SK-N-SH treated with all-trans-retinoic acid at 6 μM for 48 hours (cell line): ENCODE results near the gene NSD1.
"Not testable (repeated sequence)": the region's sequence is repeated elsewhere in the genome, so short reads cannot be mapped to it uniquely, and the experiment has no call there.

Experiments used
- ATAC-seq: fragments of 200-7000 bp; cut with Tn5 transposase; 3 replicates; pipeline ENCODE4 v1.9.1; 2020; ENCODE audit warnings: mild to moderate bottlenecking, moderate library complexity
- ARNTL ChIP-seq: fragments of 450-650 bp; formaldehyde crosslinking; IDR thresholded peaks from 2 replicates; pipeline ENCODE4 v1.5.0; 2020; ENCODE audit warnings: low read depth, mild to moderate bottlenecking, moderate library complexity, borderline replicate concordance
- BACH2 ChIP-seq: fragments of 250-450 bp; sonication (Bioruptor Pico); IDR thresholded peaks from 2 replicates; pipeline ENCODE4 v1.9.0; 2021; ENCODE audit warnings: mild to moderate bottlenecking, borderline replicate concordance
- CSDC2 ChIP-seq: fragments of 250-450 bp; sonication (Bioruptor Pico); IDR thresholded peaks from 2 replicates; pipeline ENCODE4 v1.5.0; 2020; ENCODE audit warnings: mild to moderate bottlenecking, moderate library complexity
- ESRRG ChIP-seq: fragments of 250-450 bp; sonication (Bioruptor Pico); IDR thresholded peaks from 2 replicates; pipeline ENCODE4 v1.6.1; 2021; ENCODE audit warnings: mild to moderate bottlenecking
- ISL1 ChIP-seq: fragments of 250-450 bp; sonication (Bioruptor Pico); IDR thresholded peaks from 2 replicates; pipeline ENCODE4 v2.1.2; 2022; ENCODE audit warnings: mild to moderate bottlenecking, moderate library complexity
- OSR1 ChIP-seq: fragments of 250-450 bp; sonication (Bioruptor Pico); IDR thresholded peaks from 2 replicates; pipeline ENCODE4 v1.8.0; 2022; ENCODE audit warnings: moderate library complexity, mild to moderate bottlenecking, inconsistent platforms
- PPARA ChIP-seq: fragments of 250-450 bp; sonication (Bioruptor Pico); IDR thresholded peaks from 2 replicates; pipeline ENCODE4 v1.5.0; 2020; ENCODE audit warnings: mild to moderate bottlenecking, borderline replicate concordance
- RARB ChIP-seq: fragments of 250-450 bp; sonication (Bioruptor Pico); IDR thresholded peaks from 2 replicates; pipeline ENCODE4 v1.8.0; 2021; ENCODE audit warnings: mild to moderate bottlenecking, moderate library complexity
- SNAI2 ChIP-seq: fragments of 250-450 bp; sonication (Bioruptor Pico); IDR thresholded peaks from 2 replicates; pipeline ENCODE4 v1.5.0; 2020; ENCODE audit warnings: mild to moderate bottlenecking, moderate library complexity
- TOX ChIP-seq: fragments of 250-450 bp; sonication (Bioruptor Pico); IDR thresholded peaks from 2 replicates; pipeline ENCODE4 v1.8.0; 2021; ENCODE audit warnings: mild to moderate bottlenecking, moderate library complexity, borderline replicate concordance
- ZC3H10 ChIP-seq: fragments of 250-450 bp; sonication (Bioruptor Pico); IDR thresholded peaks from 2 replicates; pipeline ENCODE4 v1.5.1; 2021; ENCODE audit warnings: mild to moderate bottlenecking, moderate library complexity
- ZFP3 ChIP-seq: fragments of 250-450 bp; sonication (Bioruptor Pico); IDR thresholded peaks from 2 replicates; pipeline ENCODE4 v1.5.0; 2020; ENCODE audit warnings: mild to moderate bottlenecking, moderate library complexity
- ZFP30 ChIP-seq: fragments of 450-650 bp; formaldehyde crosslinking; IDR thresholded peaks from 2 replicates; pipeline ENCODE4 v1.5.0; 2022; ENCODE audit warnings: mild to moderate bottlenecking, moderate library complexity
- ZNF70 ChIP-seq: fragments of 450-650 bp; formaldehyde crosslinking; IDR thresholded peaks from 2 replicates; pipeline ENCODE4 v1.5.0; 2020; ENCODE audit warnings: mild to moderate bottlenecking, moderate library complexity
- ZNF8 ChIP-seq: fragments of 450-650 bp; formaldehyde crosslinking; IDR thresholded peaks from 2 replicates; pipeline ENCODE4 v1.5.0; 2020; ENCODE audit warnings: mild to moderate bottlenecking, moderate library complexity
- TF ChIP-seq, protein P1 (sequence below): fragments of 250-450 bp; sonication (Bioruptor Pico); IDR thresholded peaks from 2 replicates; pipeline ENCODE4 v1.8.0; 2020; ENCODE audit warnings: mild to moderate bottlenecking, moderate library complexity, borderline replicate concordance
- TF ChIP-seq, protein P2 (sequence below): fragments of 250-450 bp; sonication (Bioruptor Pico); IDR thresholded peaks from 2 replicates; pipeline ENCODE4 v1.5.1; 2021; ENCODE audit warnings: mild to moderate bottlenecking, moderate library complexity
- TF ChIP-seq, protein P3 (sequence below): fragments of 250-450 bp; sonication (Bioruptor Pico); IDR thresholded peaks from 2 replicates; pipeline ENCODE4 v1.5.1; 2020; ENCODE audit warnings: low read depth, mild to moderate bottlenecking, moderate library complexity
- TF ChIP-seq, protein P4 (sequence below): fragments of 250-450 bp; sonication (Bioruptor Pico); IDR thresholded peaks from 2 replicates; pipeline ENCODE4 v1.5.0; 2020; ENCODE audit warnings: mild to moderate bottlenecking, moderate library complexity
- TF ChIP-seq, protein P5 (sequence below): fragments of 250-450 bp; sonication (Bioruptor Pico); IDR thresholded peaks from 2 replicates; pipeline ENCODE4 v1.8.0; 2021; ENCODE audit warnings: low read depth, mild to moderate bottlenecking, moderate library complexity, borderline replicate concordance

Gene NSD1

DNA sequence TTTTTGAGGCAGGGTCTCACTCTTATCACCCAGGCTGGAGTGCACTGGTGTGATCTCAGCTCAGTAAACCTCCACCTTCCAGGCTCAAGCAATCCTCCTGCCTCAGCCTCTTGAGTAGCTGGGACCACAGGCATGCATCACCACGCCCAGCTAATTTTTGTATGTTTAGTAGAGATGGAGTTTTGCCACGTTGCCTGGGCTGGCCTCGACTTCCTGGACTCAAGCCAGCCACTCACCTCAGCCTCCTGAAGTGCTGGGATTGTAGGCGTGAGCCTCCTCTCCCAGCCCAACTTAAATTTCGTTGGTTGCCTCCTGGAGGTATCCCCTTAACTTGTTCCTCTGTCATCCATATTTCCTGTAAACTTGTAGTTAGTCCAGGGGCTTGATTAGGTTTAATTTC is 122.7 kb downstream of the NSD1 start:
- TF ChIP-seq ZNF70 (CRISPR knock-in tag) = no peak
- no peak for TF ChIP-seq ARNTL (CRISPR knock-in tag)
- TF ChIP-seq BACH2 = no peak
- no peak for TF ChIP-seq ZC3H10 (CRISPR knock-in tag)
- TF ChIP-seq, protein P1, sequence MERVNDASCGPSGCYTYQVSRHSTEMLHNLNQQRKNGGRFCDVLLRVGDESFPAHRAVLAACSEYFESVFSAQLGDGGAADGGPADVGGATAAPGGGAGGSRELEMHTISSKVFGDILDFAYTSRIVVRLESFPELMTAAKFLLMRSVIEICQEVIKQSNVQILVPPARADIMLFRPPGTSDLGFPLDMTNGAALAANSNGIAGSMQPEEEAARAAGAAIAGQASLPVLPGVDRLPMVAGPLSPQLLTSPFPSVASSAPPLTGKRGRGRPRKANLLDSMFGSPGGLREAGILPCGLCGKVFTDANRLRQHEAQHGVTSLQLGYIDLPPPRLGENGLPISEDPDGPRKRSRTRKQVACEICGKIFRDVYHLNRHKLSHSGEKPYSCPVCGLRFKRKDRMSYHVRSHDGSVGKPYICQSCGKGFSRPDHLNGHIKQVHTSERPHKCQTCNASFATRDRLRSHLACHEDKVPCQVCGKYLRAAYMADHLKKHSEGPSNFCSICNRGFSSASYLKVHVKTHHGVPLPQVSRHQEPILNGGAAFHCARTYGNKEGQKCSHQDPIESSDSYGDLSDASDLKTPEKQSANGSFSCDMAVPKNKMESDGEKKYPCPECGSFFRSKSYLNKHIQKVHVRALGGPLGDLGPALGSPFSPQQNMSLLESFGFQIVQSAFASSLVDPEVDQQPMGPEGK (CRISPR knock-in tag) = no peak
- no peak for TF ChIP-seq ZNF8 (CRISPR knock-in tag)
- no peak for TF ChIP-seq ZFP3 (CRISPR knock-in tag)
- no peak for ATAC-seq

DNA sequence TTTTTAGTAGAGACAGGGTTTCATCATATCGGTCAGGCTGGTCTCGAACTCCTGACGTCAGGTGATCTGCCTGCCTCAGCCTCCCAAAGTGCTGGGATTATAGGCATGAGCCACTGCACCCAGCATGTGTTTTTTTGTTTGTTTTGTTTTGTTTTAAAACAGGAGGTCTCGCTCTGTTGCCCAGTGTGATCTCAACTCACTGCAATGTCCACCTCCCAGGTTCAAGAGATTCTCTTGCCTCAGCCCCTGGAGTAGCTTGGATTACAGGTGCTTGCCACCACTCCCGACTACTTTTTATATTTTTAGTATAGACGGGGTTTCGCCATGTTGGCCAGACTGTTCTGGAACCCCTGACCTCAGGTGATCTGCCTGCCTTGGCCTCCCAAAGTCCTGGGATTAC is 125.1 kb downstream of the NSD1 start:
- ATAC-seq = not testable (repeated sequence)

DNA sequence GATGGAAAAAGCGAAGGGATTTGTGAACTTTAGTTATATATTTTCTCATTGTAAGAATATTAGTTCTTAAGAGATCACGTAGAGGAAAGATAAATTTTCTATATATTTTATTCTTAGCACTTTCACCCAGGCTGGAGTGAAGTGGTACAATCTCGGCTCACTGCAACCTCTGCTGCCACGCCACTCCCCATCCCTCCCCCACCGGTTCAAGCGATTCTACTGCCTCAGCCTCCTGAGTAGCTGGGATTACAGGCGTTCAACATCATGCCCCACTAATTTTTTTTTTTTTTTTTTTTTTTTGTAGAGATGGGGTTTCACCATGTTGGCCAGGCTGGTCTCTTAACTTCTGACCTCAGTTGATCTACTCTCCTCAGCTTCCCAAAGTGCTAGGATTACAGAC is 127.4 kb downstream of the NSD1 start:
- ATAC-seq = no peak
- no peak for TF ChIP-seq ESRRG (CRISPR knock-in tag)
- TF ChIP-seq ISL1 (CRISPR knock-in tag) = no peak
- TF ChIP-seq TOX (CRISPR knock-in tag) = no peak
- no peak for TF ChIP-seq CSDC2 (CRISPR knock-in tag)
- no peak for TF ChIP-seq SNAI2
- TF ChIP-seq, protein P2, sequence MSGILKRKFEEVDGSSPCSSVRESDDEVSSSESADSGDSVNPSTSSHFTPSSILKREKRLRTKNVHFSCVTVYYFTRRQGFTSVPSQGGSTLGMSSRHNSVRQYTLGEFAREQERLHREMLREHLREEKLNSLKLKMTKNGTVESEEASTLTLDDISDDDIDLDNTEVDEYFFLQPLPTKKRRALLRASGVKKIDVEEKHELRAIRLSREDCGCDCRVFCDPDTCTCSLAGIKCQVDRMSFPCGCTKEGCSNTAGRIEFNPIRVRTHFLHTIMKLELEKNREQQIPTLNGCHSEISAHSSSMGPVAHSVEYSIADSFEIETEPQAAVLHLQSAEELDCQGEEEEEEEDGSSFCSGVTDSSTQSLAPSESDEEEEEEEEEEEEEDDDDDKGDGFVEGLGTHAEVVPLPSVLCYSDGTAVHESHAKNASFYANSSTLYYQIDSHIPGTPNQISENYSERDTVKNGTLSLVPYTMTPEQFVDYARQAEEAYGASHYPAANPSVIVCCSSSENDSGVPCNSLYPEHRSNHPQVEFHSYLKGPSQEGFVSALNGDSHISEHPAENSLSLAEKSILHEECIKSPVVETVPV = no peak
- TF ChIP-seq RARB = no peak

DNA sequence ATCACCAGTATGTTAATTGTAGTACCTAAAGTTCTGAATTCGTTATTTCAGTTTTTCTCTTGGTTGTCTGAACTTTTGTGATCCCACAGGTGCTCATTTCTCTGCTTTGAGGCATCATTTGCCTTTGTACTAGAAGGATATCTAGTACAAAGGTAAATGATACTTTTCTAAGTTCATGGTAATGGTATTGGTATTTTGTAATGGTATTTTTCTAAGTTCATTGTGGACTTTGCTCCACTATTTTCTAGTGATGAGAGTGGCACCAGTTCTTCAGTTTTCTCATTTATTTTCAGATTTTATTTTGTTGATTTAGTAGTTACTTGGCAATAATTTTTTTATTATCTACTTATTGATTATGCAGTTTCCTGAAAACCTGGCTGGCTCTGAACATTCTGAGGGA is 127.9 kb downstream of the NSD1 start:
- no peak for ATAC-seq
- TF ChIP-seq ARNTL (CRISPR knock-in tag) (no peak), ZNF70 (CRISPR knock-in tag) (no peak), OSR1 (no peak), ISL1 (CRISPR knock-in tag) (no peak), ZFP3 (CRISPR knock-in tag) (no peak), PPARA (CRISPR knock-in tag) (no peak)
- TF ChIP-seq, protein P3, sequence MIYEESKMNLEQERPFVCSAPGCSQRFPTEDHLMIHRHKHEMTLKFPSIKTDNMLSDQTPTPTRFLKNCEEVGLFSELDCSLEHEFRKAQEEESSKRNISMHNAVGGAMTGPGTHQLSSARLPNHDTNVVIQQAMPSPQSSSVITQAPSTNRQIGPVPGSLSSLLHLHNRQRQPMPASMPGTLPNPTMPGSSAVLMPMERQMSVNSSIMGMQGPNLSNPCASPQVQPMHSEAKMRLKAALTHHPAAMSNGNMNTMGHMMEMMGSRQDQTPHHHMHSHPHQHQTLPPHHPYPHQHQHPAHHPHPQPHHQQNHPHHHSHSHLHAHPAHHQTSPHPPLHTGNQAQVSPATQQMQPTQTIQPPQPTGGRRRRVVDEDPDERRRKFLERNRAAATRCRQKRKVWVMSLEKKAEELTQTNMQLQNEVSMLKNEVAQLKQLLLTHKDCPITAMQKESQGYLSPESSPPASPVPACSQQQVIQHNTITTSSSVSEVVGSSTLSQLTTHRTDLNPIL (CRISPR knock-in tag) = no peak
- TF ChIP-seq, protein P4, sequence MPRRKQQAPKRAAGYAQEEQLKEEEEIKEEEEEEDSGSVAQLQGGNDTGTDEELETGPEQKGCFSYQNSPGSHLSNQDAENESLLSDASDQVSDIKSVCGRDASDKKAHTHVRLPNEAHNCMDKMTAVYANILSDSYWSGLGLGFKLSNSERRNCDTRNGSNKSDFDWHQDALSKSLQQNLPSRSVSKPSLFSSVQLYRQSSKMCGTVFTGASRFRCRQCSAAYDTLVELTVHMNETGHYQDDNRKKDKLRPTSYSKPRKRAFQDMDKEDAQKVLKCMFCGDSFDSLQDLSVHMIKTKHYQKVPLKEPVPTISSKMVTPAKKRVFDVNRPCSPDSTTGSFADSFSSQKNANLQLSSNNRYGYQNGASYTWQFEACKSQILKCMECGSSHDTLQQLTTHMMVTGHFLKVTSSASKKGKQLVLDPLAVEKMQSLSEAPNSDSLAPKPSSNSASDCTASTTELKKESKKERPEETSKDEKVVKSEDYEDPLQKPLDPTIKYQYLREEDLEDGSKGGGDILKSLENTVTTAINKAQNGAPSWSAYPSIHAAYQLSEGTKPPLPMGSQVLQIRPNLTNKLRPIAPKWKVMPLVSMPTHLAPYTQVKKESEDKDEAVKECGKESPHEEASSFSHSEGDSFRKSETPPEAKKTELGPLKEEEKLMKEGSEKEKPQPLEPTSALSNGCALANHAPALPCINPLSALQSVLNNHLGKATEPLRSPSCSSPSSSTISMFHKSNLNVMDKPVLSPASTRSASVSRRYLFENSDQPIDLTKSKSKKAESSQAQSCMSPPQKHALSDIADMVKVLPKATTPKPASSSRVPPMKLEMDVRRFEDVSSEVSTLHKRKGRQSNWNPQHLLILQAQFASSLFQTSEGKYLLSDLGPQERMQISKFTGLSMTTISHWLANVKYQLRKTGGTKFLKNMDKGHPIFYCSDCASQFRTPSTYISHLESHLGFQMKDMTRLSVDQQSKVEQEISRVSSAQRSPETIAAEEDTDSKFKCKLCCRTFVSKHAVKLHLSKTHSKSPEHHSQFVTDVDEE (CRISPR knock-in tag) = no peak
- TF ChIP-seq, protein P5, sequence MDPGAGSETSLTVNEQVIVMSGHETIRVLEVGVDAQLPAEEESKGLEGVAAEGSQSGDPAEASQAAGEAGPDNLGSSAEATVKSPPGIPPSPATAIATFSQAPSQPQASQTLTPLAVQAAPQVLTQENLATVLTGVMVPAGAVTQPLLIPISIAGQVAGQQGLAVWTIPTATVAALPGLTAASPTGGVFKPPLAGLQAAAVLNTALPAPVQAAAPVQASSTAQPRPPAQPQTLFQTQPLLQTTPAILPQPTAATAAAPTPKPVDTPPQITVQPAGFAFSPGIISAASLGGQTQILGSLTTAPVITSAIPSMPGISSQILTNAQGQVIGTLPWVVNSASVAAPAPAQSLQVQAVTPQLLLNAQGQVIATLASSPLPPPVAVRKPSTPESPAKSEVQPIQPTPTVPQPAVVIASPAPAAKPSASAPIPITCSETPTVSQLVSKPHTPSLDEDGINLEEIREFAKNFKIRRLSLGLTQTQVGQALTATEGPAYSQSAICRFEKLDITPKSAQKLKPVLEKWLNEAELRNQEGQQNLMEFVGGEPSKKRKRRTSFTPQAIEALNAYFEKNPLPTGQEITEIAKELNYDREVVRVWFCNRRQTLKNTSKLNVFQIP (CRISPR knock-in tag) = no peak

DNA sequence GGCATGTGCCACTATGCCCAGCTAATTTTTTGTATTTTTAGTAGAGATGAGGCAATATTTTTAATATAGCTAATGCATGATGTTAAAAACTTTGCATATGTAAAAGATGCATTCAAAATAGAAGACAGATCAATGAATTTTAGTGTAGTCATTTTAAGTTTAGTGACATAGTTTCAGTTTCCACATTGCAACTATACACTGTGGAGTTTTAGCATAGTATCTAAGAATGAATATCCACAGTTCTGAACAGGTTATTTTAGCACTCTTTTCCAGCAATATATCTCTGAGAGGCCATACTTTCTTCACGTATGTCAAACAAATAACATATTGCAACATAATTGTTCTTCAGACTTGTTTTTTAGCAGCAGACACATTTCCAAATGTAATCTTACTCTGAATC is 130.6 kb downstream of the NSD1 start:
- TF ChIP-seq, protein P1 (CRISPR knock-in tag) = no peak
- TF ChIP-seq CSDC2 (CRISPR knock-in tag) = no peak
- no peak for TF ChIP-seq ZFP30 (CRISPR knock-in tag)
- TF ChIP-seq, protein P2 = no peak
- TF ChIP-seq ZC3H10 (CRISPR knock-in tag) = no peak
- no peak for TF ChIP-seq TOX (CRISPR knock-in tag)
- TF ChIP-seq ZFP3 (CRISPR knock-in tag) = no peak
- TF ChIP-seq RARB = no peak
- TF ChIP-seq SNAI2 = no peak
- no peak for TF ChIP-seq PPARA (CRISPR knock-in tag)
- no peak for ATAC-seq
